ENCODE results near the gene RARA.
"Not testable (repeated sequence)": the region's sequence is repeated elsewhere in the genome, so short reads cannot be mapped to it uniquely, and the experiment has no call there.

The RARA gene

GRCh38 chr17:40299159-40299757 lies 9.7 kb upstream of the RARA start:
- DNase-seq: not testable (repeated sequence)

GRCh38 chr17:40301315-40301714 lies 7.7 kb upstream of the RARA start:
- DNase-seq: no peak

GRCh38 chr17:40303009-40303657 lies 5.8 kb upstream of the RARA start:
- peak; percentile 74 for DNase-seq

GRCh38 chr17:40303708-40304551 lies 5.0 kb upstream of the RARA start:
- DNase-seq: peak; percentile 77

DNA sequence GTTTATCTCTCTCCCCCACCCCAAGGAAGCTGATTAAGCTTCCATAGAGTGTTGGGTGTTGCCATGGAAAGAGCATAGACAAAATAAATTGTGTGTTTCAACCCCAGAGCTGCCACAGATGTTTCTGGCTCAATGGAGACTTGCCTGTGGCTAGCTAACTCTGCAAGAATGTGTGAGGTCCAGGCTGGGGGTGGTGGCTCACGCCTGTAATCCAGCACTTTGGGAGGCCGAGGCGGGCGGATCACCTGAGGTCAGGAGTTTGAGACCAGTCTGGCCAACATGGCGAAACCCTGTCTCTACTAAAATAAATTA lies 4.5 kb upstream of the RARA start:
- not testable (repeated sequence) for DNase-seq

DNA sequence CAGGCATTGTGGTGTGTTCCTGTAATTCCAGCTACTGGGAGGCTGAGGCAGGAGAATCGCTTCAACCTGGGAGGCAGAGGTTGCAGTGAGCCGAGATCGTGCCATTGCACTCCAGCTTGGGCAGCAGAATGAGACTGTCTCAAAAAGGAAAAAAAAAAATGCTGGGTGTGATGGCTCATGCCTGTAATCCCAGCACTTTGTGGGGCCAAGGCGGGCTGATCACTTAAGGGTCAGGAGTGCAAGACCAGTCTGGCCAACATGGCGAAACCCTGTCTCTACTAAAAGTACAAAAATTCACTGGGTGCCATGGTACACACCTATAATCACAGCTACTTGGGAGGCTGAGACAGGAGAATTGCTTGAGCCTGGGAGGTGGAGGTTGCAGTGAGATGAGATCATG lies 4.1 kb upstream of the RARA start:
- not testable (repeated sequence) for DNase-seq

- DNase-seq: no peak
Observed at GRCh38 chr17:40306395-40306794, 2.6 kb upstream of the RARA start.

DNA sequence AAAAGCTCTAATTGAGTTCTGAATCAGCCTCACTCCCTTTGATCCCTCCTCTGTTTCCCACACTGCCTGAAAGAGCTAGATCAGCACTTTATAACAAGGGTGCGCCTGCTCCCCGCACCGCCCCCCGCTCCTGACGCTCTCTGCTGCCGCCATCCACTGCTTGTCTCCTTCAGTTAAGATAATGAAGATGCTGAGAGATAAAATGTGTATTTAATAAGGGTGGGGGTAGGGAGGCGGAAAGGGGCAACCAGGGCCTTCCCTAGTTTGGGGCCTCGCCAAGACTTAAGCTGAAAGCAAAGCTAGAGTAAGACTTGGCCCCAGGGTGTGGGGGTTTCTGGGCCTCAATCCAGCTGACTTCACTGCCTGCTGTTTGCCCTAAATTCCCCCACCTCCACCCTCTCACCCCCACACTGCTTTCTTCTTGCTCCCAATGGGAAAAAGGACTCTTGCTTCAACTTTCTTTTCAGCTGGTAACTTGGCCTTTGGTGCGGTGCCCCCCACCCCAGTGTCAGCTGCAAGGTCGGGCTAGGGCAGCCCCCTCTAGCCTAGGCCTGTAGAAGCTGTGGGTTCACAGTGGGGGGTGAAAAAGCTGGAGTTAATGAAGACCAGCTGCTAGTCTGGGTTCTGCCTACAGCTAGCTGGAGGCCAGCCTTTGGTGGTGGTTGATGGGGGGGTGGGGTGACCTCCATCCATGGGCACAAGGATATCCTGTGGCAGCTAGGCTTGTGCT lies 1.8 kb upstream of the RARA start:
- DNase-seq: peak; percentile 72

DNA sequence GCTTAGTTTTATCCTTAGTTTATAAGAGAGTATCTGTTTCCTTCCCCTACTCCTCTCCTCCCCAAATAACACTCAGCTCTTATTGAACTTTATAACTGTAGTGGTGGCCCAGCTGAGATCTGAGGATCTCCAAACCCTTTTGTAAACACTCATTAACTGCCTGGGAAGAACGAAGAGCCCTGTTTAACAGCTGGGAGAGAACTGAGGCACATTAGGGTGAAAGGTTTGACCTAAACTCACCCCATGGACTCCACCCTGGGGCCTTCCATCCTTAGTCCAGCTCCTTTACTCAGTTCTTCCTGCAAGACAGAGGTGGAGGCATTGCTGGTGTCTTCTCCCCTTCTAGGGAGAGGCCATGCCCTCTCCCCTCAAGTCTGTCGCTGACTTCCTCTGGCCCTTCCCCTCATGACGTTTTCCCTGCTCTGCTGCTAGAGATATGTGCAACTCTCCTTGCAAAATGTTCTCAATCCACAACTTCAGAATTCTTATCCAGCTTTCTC lies 1.2 kb upstream of the RARA start:
- no peak for DNase-seq

- peak; percentile 39 for DNase-seq
Observed at GRCh38 chr17:40309949-40310510, 1.1 kb downstream of the RARA start.

DNA sequence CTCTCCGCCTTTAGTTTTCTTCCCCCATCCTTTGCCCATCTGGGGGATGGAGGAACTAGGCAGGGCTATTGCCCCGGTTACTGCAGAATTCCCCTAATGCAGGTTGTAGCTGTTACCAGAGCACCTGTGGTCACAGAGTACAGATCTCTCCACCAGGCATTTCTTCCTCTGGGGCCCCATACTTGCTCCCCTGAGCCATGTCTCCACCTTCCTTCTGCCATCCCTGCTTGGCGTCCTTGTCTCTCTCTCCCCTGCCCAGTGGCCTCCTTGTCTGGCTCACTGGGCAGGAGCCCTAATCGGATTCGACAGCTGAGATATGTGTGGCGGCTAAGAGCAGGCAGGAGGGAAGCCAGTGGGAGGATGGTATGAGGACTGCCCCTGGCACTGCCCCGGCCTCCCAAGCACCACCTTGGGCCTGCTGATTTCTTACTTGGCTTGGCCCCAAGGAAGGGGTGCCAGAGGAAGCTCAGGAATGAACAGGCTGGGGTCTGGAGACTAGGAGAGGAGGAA lies 2.0 kb downstream of the RARA start:
- no peak for DNase-seq

- peak; percentile 53 for DNase-seq
Observed at GRCh38 chr17:40311575-40311974, 2.6 kb downstream of the RARA start.

DNA sequence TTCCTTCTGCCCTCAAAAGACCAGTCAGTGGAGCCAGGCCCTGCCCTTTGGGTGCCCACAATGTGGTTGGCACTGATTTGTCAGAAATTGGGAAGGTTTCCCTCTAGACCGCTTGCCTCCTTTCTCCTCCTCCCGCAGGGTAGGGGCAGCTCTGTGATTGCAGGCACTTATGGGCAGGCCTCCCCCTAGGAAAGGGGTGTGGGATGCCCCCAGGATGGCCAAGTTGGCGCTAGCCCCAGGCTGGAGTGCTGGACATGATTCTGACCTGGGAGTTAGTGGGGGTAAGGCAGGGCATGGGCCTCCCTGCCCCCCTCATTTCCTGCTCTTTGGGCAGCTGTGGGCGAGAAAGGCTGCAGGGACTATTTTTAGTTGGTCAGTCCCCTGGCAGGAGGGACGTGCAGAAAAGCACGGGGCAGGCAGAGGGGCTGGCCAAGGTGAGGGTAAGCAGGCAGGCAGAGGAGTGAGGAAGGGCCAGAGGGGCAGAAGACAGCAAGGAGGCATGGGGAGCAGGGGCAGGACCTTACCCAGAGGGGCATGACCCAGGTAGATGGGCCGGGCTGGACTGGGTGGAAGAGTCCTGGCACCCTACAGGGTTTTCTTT lies 3.3 kb downstream of the RARA start:
- peak; percentile 61 for DNase-seq

DNA sequence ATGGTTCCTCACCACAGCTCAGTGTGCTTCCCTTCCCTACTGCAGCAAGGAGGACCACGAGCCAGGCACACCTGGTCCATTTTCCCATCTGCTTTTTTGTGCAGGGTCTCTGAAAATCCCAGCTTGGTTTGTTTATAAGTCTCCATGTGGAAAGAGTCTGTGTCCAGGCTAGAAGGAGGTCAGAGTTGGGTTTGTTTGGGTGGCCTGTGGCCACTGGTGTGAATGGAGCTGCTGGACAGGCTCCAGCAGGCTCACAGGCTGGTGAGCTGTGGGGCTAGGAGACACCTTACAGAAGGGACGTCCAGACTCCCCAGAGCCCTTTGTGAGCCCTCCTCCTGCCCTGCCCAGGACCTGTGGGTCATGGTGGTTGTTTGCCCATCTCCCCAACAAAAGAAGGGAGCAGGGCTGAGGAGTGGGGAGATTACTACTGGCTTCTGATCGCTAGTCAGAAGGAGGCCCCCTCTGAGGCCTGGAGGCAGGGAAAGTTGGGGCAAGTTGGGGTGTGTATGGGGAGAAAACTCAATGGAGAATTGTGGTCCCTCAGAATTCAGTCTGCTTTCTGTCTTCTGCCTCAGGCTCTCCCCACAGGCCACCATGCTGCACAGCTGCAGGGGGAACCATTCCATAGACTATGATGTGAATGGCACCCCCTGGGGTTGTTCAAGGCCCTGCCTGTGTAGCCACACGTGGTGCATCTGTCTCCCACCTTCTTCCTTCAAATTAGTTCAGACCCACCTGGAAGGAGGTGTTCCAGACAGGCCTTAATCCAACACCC lies 4.1 kb downstream of the RARA start:
- DNase-seq: no peak

GRCh38 chr17:40313668-40314583 lies 4.9 kb downstream of the RARA start:
- DNase-seq: peak; percentile 66

- DNase-seq: peak; percentile 75
Observed at GRCh38 chr17:40314584-40314956, 5.6 kb downstream of the RARA start.

DNA sequence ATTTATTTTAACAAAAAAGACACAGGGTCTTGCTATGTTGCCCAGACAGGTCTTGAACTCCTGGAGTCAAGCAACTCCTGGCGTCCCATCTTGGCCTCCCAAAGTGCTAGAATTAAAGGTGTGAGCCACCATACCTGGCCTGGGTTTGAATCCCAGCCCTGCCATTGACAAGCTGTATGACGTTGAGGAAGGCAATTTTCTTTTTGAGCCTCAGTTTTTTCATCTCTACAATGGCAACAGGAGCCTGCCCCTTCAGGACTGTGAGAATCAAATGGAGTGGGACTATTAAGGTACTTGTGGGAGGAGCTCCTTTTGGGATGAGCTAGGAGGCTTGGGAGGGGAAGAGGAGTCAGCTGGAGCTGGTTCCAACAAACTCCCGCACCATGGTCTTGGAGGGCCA lies 6.2 kb downstream of the RARA start:
- no peak for DNase-seq

GRCh38 chr17:40315678-40316570 lies 6.9 kb downstream of the RARA start:
- peak; percentile 54 for DNase-seq

Data from right forelimb (tissue), 1 donor.